ENCODE measurements around the gene SETD1B.

GRCh38 chr12:121810833-121811433 is 7.1 kb downstream of the SETD1B start:
- TF ChIP-seq CTCF (conservative IDR thresholded peaks at IDR 0.05 in 1 of 2, IDR thresholded peaks at IDR 0.05 in 1 of 2; ENCODE audit: low read depth in 1 of 2, low read length in 2 of 2) (no peak), EZH2 (IDR thresholded peaks at IDR 0.05; ENCODE audit: low read length, missing control alignments) (no peak)

Measured in fibroblast of lung (primary cell).